H1 (cell line): ENCODE data around the gene PALM3. TPM values are rescaled to one million over a fixed set of nuclear protein-coding genes. Genes with fewer than 3 reads are reported as not detected.

Source experiments
- CTCF ChIA-PET: fragments of 300-600 bp; sonication (Branson Sonifier 250); formaldehyde crosslinking; loops from one replicate; lab custom pipeline; 2021; ENCODE audit not compliant: partially characterized antibody; lab: Charles Lee
- POLR2A ChIA-PET: fragments of 300-600 bp; sonication (Branson Sonifier 250); formaldehyde crosslinking; loops from one replicate; lab custom pipeline; 2021; ENCODE audit warnings: inconsistent platforms; ENCODE audit not compliant: partially characterized antibody; lab: Charles Lee
- DNase-seq, 2 experiments: peaks; one replicate each; pipeline versions ENCODE4 v3.0.0 to v3.0.0-alpha.2; 2010 to 2022; ENCODE audit warnings: low spot score in 2 of 2, low read depth in 1 of 2, mixed read lengths in 1 of 2
- FAIRE-seq: peaks from 2 replicates; lab custom pipeline; 2011; peaks lifted over from hg19 to GRCh38; lab: Jason Lieb, UNC
- H2AFZ ChIP-seq: 2 replicates; pipeline ENCODE4 v1.8.1; 2012; ENCODE audit warnings: low read length, inconsistent platforms
- H2AK5ac ChIP-seq: 2 replicates; pipeline ENCODE4 v1.6.1; 2013; ENCODE audit warnings: low read depth, low read length
- H2BK120ac ChIP-seq: replicated peaks from 2 replicates; pipeline ENCODE3; 2013; ENCODE audit warnings: low read depth, low read length, inconsistent platforms
- H2BK12ac ChIP-seq: 2 replicates; pipeline ENCODE4 v1.6.1; 2013; ENCODE audit warnings: low read depth, low read length
- H2BK15ac ChIP-seq: 2 replicates; pipeline ENCODE4 v1.6.1; 2013; ENCODE audit warnings: low read length
- H2BK20ac ChIP-seq: 2 replicates; pipeline ENCODE4 v1.6.1; 2013; ENCODE audit warnings: low read length
- H2BK5ac ChIP-seq: 2 replicates; pipeline ENCODE4 v1.6.1; 2013; ENCODE audit warnings: low read depth, low read length
- H3K14ac ChIP-seq: 2 replicates; pipeline ENCODE4 v1.6.1; 2013; ENCODE audit warnings: inconsistent platforms; ENCODE audit not compliant: insufficient read length
- H3K18ac ChIP-seq: 2 replicates; pipeline ENCODE4 v1.6.1; 2013; ENCODE audit warnings: low read length; ENCODE audit errors: extremely low read depth
- H3K23ac ChIP-seq: 2 replicates; pipeline ENCODE4 v1.6.1; 2013; ENCODE audit warnings: inconsistent platforms; ENCODE audit not compliant: insufficient read length
- H3K23me2 ChIP-seq: 2 replicates; pipeline ENCODE4 v1.6.1; 2013; ENCODE audit warnings: low read depth, low read length
- H3K27ac ChIP-seq: 2 replicates; pipeline ENCODE4 v1.6.1; 2011; ENCODE audit warnings: low read depth, low read length, inconsistent platforms
- H3K27me3 ChIP-seq, 4 experiments: replicated peaks in 1 of 4; 1 replicate in 1 of 4; 2 replicates in 3 of 4; pipeline versions ENCODE4 v1.6.1 to v1.8.1; 2011 to 2013; ENCODE audit warnings: low read length in 3 of 4, mild to moderate bottlenecking in 3 of 4, inconsistent platforms in 2 of 4, mixed read lengths in 2 of 4, moderate library complexity in 1 of 4; ENCODE audit not compliant: control insufficient read depth in 3 of 4, insufficient read depth in 3 of 4; ENCODE audit errors: extremely low read depth in 1 of 4
- H3K36me3 ChIP-seq, 4 experiments: 2 replicates each; pipeline versions ENCODE4 v1.6.1 to v1.8.1; 2011 to 2013; ENCODE audit warnings: mild to moderate bottlenecking in 4 of 4, low read length in 3 of 4, moderate library complexity in 2 of 4, control low read depth in 1 of 4, inconsistent platforms in 1 of 4; ENCODE audit not compliant: insufficient read depth in 4 of 4, control insufficient read depth in 2 of 4
- H3K4ac ChIP-seq: replicated peaks from 2 replicates; pipeline ENCODE3; 2013; ENCODE audit warnings: low read length, low read depth, mixed read lengths, inconsistent platforms; ENCODE audit not compliant: insufficient read length
- H3K4me1 ChIP-seq, 4 experiments: replicated peaks in 1 of 4; 1 replicate in 1 of 4; 2 replicates in 3 of 4; pipeline versions ENCODE4 v1.6.1 to v1.8.1; 2011 to 2013; ENCODE audit warnings: low read length in 3 of 4, inconsistent platforms in 2 of 4, mixed read lengths in 1 of 4; ENCODE audit not compliant: insufficient read depth in 4 of 4, control insufficient read depth in 3 of 4
- H3K4me2 ChIP-seq, 2 experiments: 2 replicates each; pipeline versions ENCODE4 v1.6.1 to v1.8.1; 2011 to 2013; ENCODE audit warnings: low read depth in 2 of 2, low read length in 2 of 2, control low read depth in 1 of 2, inconsistent platforms in 1 of 2, mild to moderate bottlenecking in 1 of 2; ENCODE audit not compliant: insufficient read depth in 1 of 2
- H3K4me3 ChIP-seq, 4 experiments: fragments of 200-600, 300-600 bp in 1 of 4; sonication (generic), shearing (Covaris generic), sonication (Bioruptor Twin) in 1 of 4; 2 replicates each; pipeline versions ENCODE4 v1.5.1 to v1.8.1; 2011 to 2016; ENCODE audit warnings: low read length in 4 of 4, low read depth in 3 of 4, control low read depth in 2 of 4, inconsistent platforms in 2 of 4, mild to moderate bottlenecking in 2 of 4, mixed read lengths in 1 of 4, moderate library complexity in 1 of 4; ENCODE audit not compliant: insufficient read depth in 2 of 4; ENCODE audit errors: extremely low read depth in 1 of 4
- H3K56ac ChIP-seq: replicated peaks from 2 replicates; pipeline ENCODE3; 2013; ENCODE audit warnings: low read depth, mild to moderate bottlenecking, mixed read lengths, low read length, inconsistent platforms; ENCODE audit not compliant: insufficient read length
- H3K79me1 ChIP-seq: 2 replicates; pipeline ENCODE4 v1.6.1; 2013; ENCODE audit warnings: low read depth, low read length, control low read depth
- H3K79me2 ChIP-seq, 2 experiments: 2 replicates each; pipeline versions ENCODE4 v1.6.1 to v1.8.1; 2012 to 2013; ENCODE audit warnings: low read length in 2 of 2, mild to moderate bottlenecking in 2 of 2, inconsistent platforms in 1 of 2; ENCODE audit not compliant: insufficient read depth in 2 of 2, control insufficient read depth in 1 of 2
- H3K9ac ChIP-seq, 4 experiments: replicated peaks in 1 of 4; 1 replicate in 1 of 4; 2 replicates in 3 of 4; pipeline versions ENCODE4 v1.6.1 to v1.8.1; 2011 to 2013; ENCODE audit warnings: low read depth in 3 of 4, low read length in 3 of 4, control low read depth in 2 of 4, mild to moderate bottlenecking in 2 of 4, moderate library complexity in 2 of 4, inconsistent platforms in 1 of 4; ENCODE audit errors: extremely low read depth in 1 of 4
- H3K9me3 ChIP-seq, 2 experiments: 2 replicates each; pipeline versions ENCODE4 v1.6.1 to v1.8.1; 2012 to 2013; ENCODE audit warnings: mild to moderate bottlenecking in 2 of 2, moderate library complexity in 2 of 2, control low read depth in 1 of 2, inconsistent platforms in 1 of 2, low read depth in 1 of 2, low read length in 1 of 2, mixed read lengths in 1 of 2; ENCODE audit not compliant: insufficient read depth in 2 of 2
- H4K20me1 ChIP-seq, 2 experiments: replicated peaks in 1 of 2; 2 replicates each; pipeline versions ENCODE3 to v1.8.1; 2011 to 2013; ENCODE audit warnings: inconsistent platforms in 2 of 2, low read length in 2 of 2, mild to moderate bottlenecking in 1 of 2; ENCODE audit not compliant: insufficient read depth in 2 of 2, control insufficient read depth in 1 of 2
- H4K5ac ChIP-seq: 2 replicates; pipeline ENCODE4 v1.6.1; 2013; ENCODE audit warnings: low read length, low read depth, mixed read lengths, inconsistent platforms; ENCODE audit not compliant: insufficient read length
- H4K8ac ChIP-seq: 2 replicates; pipeline ENCODE4 v1.8.0; 2013; ENCODE audit warnings: mild to moderate bottlenecking, moderate library complexity, low read length, inconsistent platforms; ENCODE audit not compliant: insufficient read depth; ENCODE audit errors: extremely low read depth
- H4K91ac ChIP-seq: replicated peaks from 2 replicates; pipeline ENCODE3; 2013; ENCODE audit warnings: low read length, mixed read lengths, inconsistent platforms; ENCODE audit not compliant: insufficient read length
- BACH1 ChIP-seq: IDR thresholded peaks from 2 replicates; pipeline ENCODE4 v1.6.1; 2012; ENCODE audit warnings: low read length, improper control_type of control experiment
- CTBP2 ChIP-seq: IDR thresholded peaks from 2 replicates; pipeline ENCODE4 v1.7.0; 2011; ENCODE audit warnings: borderline replicate concordance, mild to moderate bottlenecking, moderate library complexity, mixed read lengths, low read length; ENCODE audit not compliant: insufficient read depth, insufficient read length
- MAFK ChIP-seq: IDR thresholded peaks from 2 replicates; pipeline ENCODE4 v1.6.1; 2012; ENCODE audit warnings: low read depth, mild to moderate bottlenecking, improper control_type of control experiment, low read length
- PHF8 ChIP-seq: fragments of 200-600 bp; sonication (generic); conservative IDR thresholded peaks from 2 replicates; pipeline ENCODE4 v1.7.1; 2012; ENCODE audit warnings: low read depth, mild to moderate bottlenecking, inconsistent platforms, low read length, moderate library complexity
- POLR2AphosphoS5 ChIP-seq: IDR thresholded peaks from 2 replicates; pipeline ENCODE4 v1.6.1; 2011; ENCODE audit warnings: low read depth, low read length
- RNF2 ChIP-seq: fragments of 200-900, 300-1000 bp; sonication (generic); IDR thresholded peaks from 2 replicates; pipeline ENCODE4 v1.7.1; 2016; ENCODE audit warnings: borderline replicate concordance, low read depth, mild to moderate bottlenecking, antibody characterized with exemption, low read length; ENCODE audit not compliant: poor library complexity, severe bottlenecking; ENCODE audit errors: missing control alignments
- SP1 ChIP-seq: IDR thresholded peaks from 2 replicates; pipeline ENCODE4 v1.6.1; 2011; ENCODE audit warnings: low read depth, low read length
- TBP ChIP-seq: IDR thresholded peaks from 2 replicates; pipeline ENCODE4 v1.6.1; 2011; ENCODE audit warnings: low read depth, low read length, improper control_type of control experiment
- ZNF274 ChIP-seq: IDR thresholded peaks from 2 replicates; pipeline ENCODE4 v1.7.0; 2012; ENCODE audit warnings: low read length, borderline replicate concordance; ENCODE audit errors: extremely low read depth
- WGBS, 2 experiments: shearing (Covaris generic) in 1 of 2; methylation state at CpG; one replicate each; pipeline versions ENCODE4 v1.1.6 to v1.1.7; 2013 to 2015; ENCODE audit warnings: low lambda C conversion rate in 2 of 2, mixed read lengths in 2 of 2, inconsistent platforms in 1 of 2, low coverage in 1 of 2, missing lambda C conversion rate in 1 of 2; ENCODE audit not compliant: insufficient replicate concordance in 2 of 2, insufficient coverage in 1 of 2, insufficient read length in 1 of 2; ENCODE audit errors: extremely low coverage in 1 of 2, missing lambda C conversion rate in 1 of 2; 5-methylcytosine and 5-hydroxymethylcytosine counted together
- polyA plus RNA-seq, 7 experiments: library from polyadenylated mRNA; depleted of rRNA in 3 of 7; stranded (reverse) in 5 of 7; unstranded in 2 of 7; fragments of >200 nt in 5 of 7; fragments of 200-250 nt in 2 of 7; gene quantifications; 1 replicate in 5 of 7; 2 replicates in 1 of 7; 4 replicates in 1 of 7; pipeline versions ENCODE4 v1.2.1 to v1.2.3, GENCODE V29; 2011 to 2013; ENCODE audit warnings: missing spikeins in 2 of 7, mixed read lengths in 2 of 7
- total RNA-seq: library from RNA; stranded (reverse); fragmentation: NEBNext Ultra II Directional; extraction: Animal tissue kit (Norgen Biotek cat#: 25700); gene quantifications from 2 replicates; pipeline ENCODE4 v1.2.1, GENCODE V29; 2021

The PALM3 gene
- total and polyA plus RNA-seq, 2 of the 8 experiments (the other 6 are each of a cell fraction or from before 2014, with no cell fraction given), result 5.8 to 31.3 TPM

- ChIA-PET CTCF (interaction anchor here (1.0 to 7.3 kb wide), 6 partner anchors 9 to 129 kb away, joined by 3 to 103 read pairs (median 40); partner anchors contain the start of genes C19orf67 and MISP3), POLR2A (interaction anchor here (1.4 kb wide), 1 partner anchor 18 kb away, joined by 3 read pairs; no protein-coding TSS in a partner anchor)
- no peaks in the 10 kb centered on the region for H3K9me3 ChIP-seq
- no peak overlapping the region for H2AFZ ChIP-seq
- no peaks in the 10 kb centered on the region for H3K79me2 ChIP-seq
- H4K20me1 ChIP-seq, result peaks cover 0 to 2% of the 10 kb centered on the region in 2 experiments
- FAIRE-seq (no peak), DNase-seq (no peak)
- H3K4me2 ChIP-seq, result no peak overlapping the region
- no peaks in the 10 kb centered on the region for H3K36me3 ChIP-seq
- H2BK15ac ChIP-seq, result no peak overlapping the region
- peaks cover 0 to 6% (median 3%) of the 10 kb centered on the region in 4 experiments; a peak in 4 of 7 replicates for H3K4me1 ChIP-seq
- no peak overlapping the region for H2AK5ac ChIP-seq
- H3K56ac ChIP-seq, result no peak overlapping the region
- H3K27me3 ChIP-seq, result peaks cover 5 to 17% (median 14%) of the 10 kb centered on the region in 4 experiments
- no peak overlapping the region for H3K9ac ChIP-seq
- WGBS, 2 experiments, result 88% methylated on average over 5 of the region's 5 CpGs; no CpG with 5 or more reads in 1 of the 2 experiments
- no peak overlapping the region for H3K4ac ChIP-seq
- no peak overlapping the region for H2BK120ac ChIP-seq
- no peak overlapping the region for H3K14ac ChIP-seq
- no peak overlapping the region for H3K4me3 ChIP-seq
- no peak overlapping the region for H4K91ac ChIP-seq
- H3K23ac ChIP-seq, result no peak overlapping the region
- no peak overlapping the region for H3K27ac ChIP-seq
- no peak overlapping the region for H3K18ac ChIP-seq
- no peak overlapping the region for H4K5ac ChIP-seq
- no peak overlapping the region for H2BK20ac ChIP-seq
- no peak overlapping the region for H4K8ac ChIP-seq
- H2BK12ac ChIP-seq, result no peak overlapping the region
- no peaks in the 10 kb centered on the region for H3K79me1 ChIP-seq
- H2BK5ac ChIP-seq, result no peak overlapping the region
- peaks cover 7% of the 10 kb centered on the region; the same call in 1 of the 2 replicates for H3K23me2 ChIP-seq
- no peak for TF ChIP-seq SP1
- TF ChIP-seq ZNF274, result no peak
- TF ChIP-seq PHF8, result no peak
- no peak for TF ChIP-seq MAFK
- TF ChIP-seq RNF2, result no peak
- no peak for TF ChIP-seq BACH1
- no peak for TF ChIP-seq CTBP2
- TF ChIP-seq POLR2AphosphoS5, result no peak
- no peak for TF ChIP-seq TBP
Measured at GRCh38 chr19:14062558-14062855, 631 bp upstream of the PALM3 start.
